ENCODE results near the gene SMIM21.

Gene SMIM21

GRCh38 chr18:75421656-75422055 lies 5.8 kb downstream of the SMIM21 start:
- no peak for DNase-seq

- DNase-seq = no peak
These were observed 9.1 kb downstream of the SMIM21 start for GRCh38 chr18:75418293-75419005.

GRCh38 chr18:75410611-75411010 lies 16.9 kb downstream of the SMIM21 start:
- DNase-seq = no peak

GRCh38 chr18:75409806-75410205 lies 17.7 kb downstream of the SMIM21 start:
- DNase-seq = no peak

- DNase-seq = no peak
These were observed 18.7 kb downstream of the SMIM21 start for GRCh38 chr18:75408554-75409506.

GRCh38 chr18:75407468-75408437 lies 19.8 kb downstream of the SMIM21 start:
- DNase-seq = peak; percentile 56

GRCh38 chr18:75406491-75407445 lies 20.7 kb downstream of the SMIM21 start:
- peak; percentile 39 for DNase-seq

- DNase-seq = no peak
These were observed 22.2 kb downstream of the SMIM21 start for GRCh38 chr18:75405351-75405750.

GRCh38 chr18:75400366-75400765 lies 27.1 kb downstream of the SMIM21 start:
- DNase-seq = no peak

GRCh38 chr18:75395137-75395536 lies 32.4 kb downstream of the SMIM21 start:
- no peak for DNase-seq

- no peak for DNase-seq
These were observed 33.8 kb downstream of the SMIM21 start for GRCh38 chr18:75393721-75394120.

- no peak for DNase-seq
These were observed 35.3 kb downstream of the SMIM21 start for GRCh38 chr18:75392226-75392578.

- DNase-seq = no peak
These were observed 36.0 kb downstream of the SMIM21 start for GRCh38 chr18:75391279-75392225.

- DNase-seq = no peak
These were observed 36.6 kb downstream of the SMIM21 start for GRCh38 chr18:75390854-75391253.

- DNase-seq = no peak
These were observed 43.4 kb downstream of the SMIM21 start for GRCh38 chr18:75384144-75384543.

- DNase-seq = peak; percentile 65
These were observed 48.9 kb downstream of the SMIM21 start for GRCh38 chr18:75378376-75379315.

GRCh38 chr18:75377926-75378325 lies 49.6 kb downstream of the SMIM21 start:
- peak; percentile 53 for DNase-seq

GRCh38 chr18:75377258-75377657 lies 50.2 kb downstream of the SMIM21 start:
- DNase-seq = no peak

- DNase-seq = no peak
These were observed 51.5 kb downstream of the SMIM21 start for GRCh38 chr18:75376004-75376403.
